Fibroblast of pulmonary artery (primary cell): ENCODE measurements around the gene SETD4.
"Not testable (repeated sequence)": the region's sequence is repeated elsewhere in the genome, so short reads cannot be mapped to it uniquely, and the experiment has no call there.

ENCODE experiments used
- DNase-seq: peaks from one replicate; pipeline ENCODE4 v3.0.0-alpha.2; 2010; ENCODE audit warnings: low read depth
- H3K4me3 ChIP-seq: replicated peaks from 2 replicates; pipeline ENCODE4 v1.5.1; 2011; ENCODE audit warnings: low read depth, mild to moderate bottlenecking, control low read depth, low read length, moderate library complexity
- CTCF ChIP-seq: IDR thresholded peaks from 2 replicates; pipeline ENCODE4 v1.5.1; 2011; ENCODE audit warnings: mild to moderate bottlenecking, control low read depth, low read length, inconsistent platforms; ENCODE audit errors: missing control alignments

Gene SETD4

GRCh38 chr21:36077758-36078157 is 17.4 kb upstream of the SETD4 start:
- no peak for TF ChIP-seq CTCF
- DNase-seq: no peak
- H3K4me3 ChIP-seq: no peak overlapping the region

DNA sequence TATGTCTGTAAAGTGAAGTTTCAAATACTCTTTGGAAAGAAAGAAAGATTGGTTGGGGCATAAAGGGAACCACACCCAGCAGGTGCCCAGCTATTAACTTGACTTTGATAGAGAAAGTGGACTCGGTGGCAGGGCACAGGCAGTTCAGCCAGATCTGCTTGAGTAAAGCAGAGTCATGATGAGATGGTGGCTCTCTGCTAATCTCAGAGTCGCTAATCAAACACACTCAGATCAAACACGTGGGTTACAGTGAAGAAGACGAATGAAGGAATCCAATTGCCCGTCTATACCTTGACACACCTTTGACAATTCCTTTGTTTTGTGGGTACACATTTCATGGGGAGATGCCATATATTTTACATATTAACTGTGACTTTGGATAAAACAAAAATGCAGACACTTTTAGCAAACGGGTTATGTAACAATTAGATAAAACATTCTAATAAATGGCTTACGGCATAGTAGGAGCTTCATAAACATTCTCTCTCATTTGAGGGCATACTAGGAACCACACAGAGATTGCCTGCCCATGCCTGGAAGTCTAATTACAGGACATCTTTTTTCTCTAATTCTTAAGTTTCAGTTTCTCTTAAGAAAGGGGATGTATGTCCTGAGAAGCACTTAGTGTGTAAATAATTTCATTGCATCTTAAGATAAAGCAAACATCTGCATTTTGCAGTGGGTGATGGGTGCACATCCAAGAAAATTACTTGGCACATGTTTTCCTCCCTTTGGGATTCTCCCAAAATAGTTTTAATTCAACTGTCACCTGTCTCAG is 16.7 kb upstream of the SETD4 start:
- H3K4me3 ChIP-seq: no peak overlapping the region
- TF ChIP-seq CTCF: no peak
- DNase-seq: no peak

DNA sequence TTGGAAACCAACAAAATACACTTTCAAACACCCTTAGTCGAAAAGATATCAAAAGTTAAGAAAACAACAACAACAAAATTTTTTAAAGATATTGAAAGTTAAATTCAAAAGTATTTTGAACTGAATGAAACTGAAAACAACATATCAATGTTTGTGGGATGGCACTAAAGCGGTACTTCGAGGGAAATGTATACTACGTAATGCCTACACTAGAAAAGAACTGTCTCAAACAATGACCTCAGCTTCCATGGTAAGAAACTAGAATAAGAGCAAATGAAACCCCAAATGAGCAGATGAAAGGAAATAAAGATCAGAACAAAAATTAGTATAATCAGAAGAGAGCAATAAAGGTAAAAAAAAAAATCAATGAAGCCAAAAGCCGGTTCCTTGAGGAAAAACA is 15.6 kb upstream of the SETD4 start:
- no peak for DNase-seq
- TF ChIP-seq CTCF: no peak
- no peak overlapping the region for H3K4me3 ChIP-seq

DNA sequence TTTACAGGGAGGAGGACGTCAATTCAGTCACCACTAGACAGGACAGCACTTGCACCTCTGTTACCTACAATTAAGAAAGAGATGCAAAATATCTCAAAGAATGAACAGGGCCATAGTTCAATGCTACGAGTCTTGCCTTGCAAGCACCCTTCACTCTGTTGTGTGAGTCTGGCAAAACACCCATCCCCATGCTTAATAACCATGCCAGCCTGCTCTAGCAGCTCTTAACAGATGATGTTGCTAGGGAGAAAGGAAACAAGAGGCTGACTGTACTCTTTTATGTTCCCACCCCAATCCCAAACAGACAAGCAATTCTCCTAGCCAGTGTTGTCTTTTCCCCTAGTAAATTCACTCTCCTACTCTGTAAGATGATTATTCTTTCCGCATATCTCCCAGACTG is 14.8 kb upstream of the SETD4 start:
- H3K4me3 ChIP-seq: no peak overlapping the region
- no peak for DNase-seq
- TF ChIP-seq CTCF: no peak

- H3K4me3 ChIP-seq, DNase-seq: not testable (repeated sequence)
Measured at GRCh38 chr21:36073911-36074310, 13.6 kb upstream of the SETD4 start.

GRCh38 chr21:36073181-36073580 is 12.9 kb upstream of the SETD4 start:
- H3K4me3 ChIP-seq: no peak overlapping the region
- DNase-seq: no peak
- no peak for TF ChIP-seq CTCF

GRCh38 chr21:36072453-36073162 is 12.3 kb upstream of the SETD4 start:
- TF ChIP-seq CTCF: no peak
- DNase-seq: no peak
- H3K4me3 ChIP-seq: no peak overlapping the region
